Choroid plexus epithelial cell (primary cell): ENCODE measurements around the gene RBM6.
A peak's percentile ranks its signal among the peaks of the same experiment; 100 is the strongest.

Source experiments
- DNase-seq: peaks from one replicate; pipeline ENCODE4 v3.0.0-alpha.2; 2010; ENCODE audit warnings: low read depth
- H3K4me3 ChIP-seq: 2 replicates; pipeline ENCODE4 v1.5.1; 2011; ENCODE audit warnings: low read depth, mild to moderate bottlenecking, control low read depth, low read length, moderate library complexity
- CTCF ChIP-seq: conservative IDR thresholded peaks from 2 replicates; pipeline ENCODE4 v1.5.1; 2011; ENCODE audit warnings: low read depth, mild to moderate bottlenecking, control low read depth, inconsistent platforms, low read length, moderate library complexity

The RBM6 gene

GRCh38 chr3:50121072-50122032, 181.4 kb downstream of the RBM6 start:
- DNase-seq: peak; percentile 87
- peak; percentile 84 for TF ChIP-seq CTCF
- no peak overlapping the region for H3K4me3 ChIP-seq

- DNase-seq: peak; percentile 43
- no peak overlapping the region for H3K4me3 ChIP-seq
- peak; percentile 24 for TF ChIP-seq CTCF
Measured at GRCh38 chr3:50122071-50122470, 182.1 kb downstream of the RBM6 start.

GRCh38 chr3:50122661-50123391, 182.9 kb downstream of the RBM6 start:
- DNase-seq: no peak
- no peak overlapping the region for H3K4me3 ChIP-seq
- TF ChIP-seq CTCF: no peak

- H3K4me3 ChIP-seq: no peak overlapping the region
- DNase-seq: no peak
- no peak for TF ChIP-seq CTCF
Measured at GRCh38 chr3:50123394-50124051, 183.6 kb downstream of the RBM6 start.

GRCh38 chr3:50124052-50124799, 184.3 kb downstream of the RBM6 start:
- no peak for DNase-seq
- TF ChIP-seq CTCF: no peak
- H3K4me3 ChIP-seq: no peak overlapping the region

- no peak for DNase-seq
- H3K4me3 ChIP-seq: no peak overlapping the region
- TF ChIP-seq CTCF: no peak
Measured at GRCh38 chr3:50124800-50125178, 184.8 kb downstream of the RBM6 start.
